Tibial artery (tissue), 4 donors: ENCODE results near the gene ANKMY2.
"Not testable (repeated sequence)": the region's sequence is repeated elsewhere in the genome, so short reads cannot be mapped to it uniquely, and the experiment has no call there.

Experiments
- DNase-seq, 2 donors: peaks; one replicate each; pipeline ENCODE4 v3.0.0-alpha.2; 2019
- H3K27ac ChIP-seq, 2 donors: fragments of 200-600 bp; sonication (generic) in 1 of 2; 1 replicate in 1 of 2; 2 replicates in 1 of 2; pipeline ENCODE4 v1.5.1; 2018 to 2019; ENCODE audit warnings: mild to moderate bottlenecking in 1 of 2
- H3K27me3 ChIP-seq, 2 donors: fragments of 200-600 bp; sonication (generic) in 1 of 2; one replicate each; pipeline versions ENCODE4 v1.5.1 to v1.6.0; 2016 to 2019
- H3K36me3 ChIP-seq, 3 donors: fragments of 200-600 bp; sonication (generic) in 2 of 3; one replicate each; pipeline ENCODE4 v1.5.1; 2016 to 2019; ENCODE audit warnings: mild to moderate bottlenecking in 2 of 3
- H3K4me1 ChIP-seq, 4 donors: fragments of 200-600 bp; sonication (generic) in 2 of 4; 1 replicate in 3 of 4; 2 replicates in 1 of 4; pipeline ENCODE4 v1.5.1; 2016 to 2019
- H3K4me3 ChIP-seq, 2 donors: fragments of 200-600 bp; sonication (generic) in 1 of 2; 1 replicate in 1 of 2; 2 replicates in 1 of 2; pipeline ENCODE4 v1.5.1; 2018 to 2019; ENCODE audit warnings: mild to moderate bottlenecking in 2 of 2
- H3K9me3 ChIP-seq, 3 donors: fragments of 200-600 bp; sonication (generic) in 1 of 3; one replicate each; pipeline ENCODE4 v1.5.1; 2016 to 2019
- CTCF ChIP-seq, 2 experiments: fragments of 200-600 bp in 1 of 2; fragments of 450-650 bp in 1 of 2; IDR thresholded peaks; one replicate each; pipeline ENCODE4 v1.5.1; 2017 to 2019; ENCODE audit warnings: antibody characterized with exemption in 2 of 2, mild to moderate bottlenecking in 1 of 2, moderate library complexity in 1 of 2
- intact Hi-C: fragments of 100-400 bp; cut with DNase I; formaldehyde crosslinking; loops from one replicate; pipeline ENCODE4 v1.15.0; 2023; ENCODE audit warnings: low total_unique reads

Gene ANKMY2

GRCh38 chr7:16603633-16604032 is 41.9 kb downstream of the ANKMY2 start:
- Histone ChIP-seq H3K27ac (no peak overlapping the region), H3K4me1 (no peaks in the 10 kb centered on the region), H3K9me3 (no peaks in the 10 kb centered on the region), H3K4me3 (no peak overlapping the region), H3K27me3 (no peaks in the 10 kb centered on the region), H3K36me3 (peaks cover 86 to 93% (median 89%) of the 10 kb centered on the region in 3 donors)
- no peak for TF ChIP-seq CTCF (IDR thresholded peaks at IDR 0.05)
- intact Hi-C loops, result no loop called here
- DNase-seq, result no peak

- H3K36me3 ChIP-seq, result peaks cover 56 to 67% (median 65%) of the 10 kb centered on the region in 3 donors
- no peaks in the 10 kb centered on the region for H3K4me1 ChIP-seq
- no peaks in the 10 kb centered on the region for H3K9me3 ChIP-seq
- no peak overlapping the region for H3K27ac ChIP-seq
- no peak overlapping the region for H3K4me3 ChIP-seq
- TF ChIP-seq CTCF (IDR thresholded peaks at IDR 0.05), result no peak
- DNase-seq, result no peak
- H3K27me3 ChIP-seq, result no peaks in the 10 kb centered on the region
- intact Hi-C loops, result no loop called here
Observed at GRCh38 chr7:16599860-16600259, 45.7 kb downstream of the ANKMY2 start.

GRCh38 chr7:16598015-16598414 is 47.5 kb downstream of the ANKMY2 start:
- no peak for TF ChIP-seq CTCF (IDR thresholded peaks at IDR 0.05)
- Histone ChIP-seq H3K4me1 (no peaks in the 10 kb centered on the region), H3K36me3 (peaks cover 42 to 49% (median 47%) of the 10 kb centered on the region in 3 donors), H3K4me3 (no peak overlapping the region), H3K27me3 (no peaks in the 10 kb centered on the region), H3K9me3 (no peaks in the 10 kb centered on the region), H3K27ac (no peak overlapping the region)
- DNase-seq, result no peak
- intact Hi-C loops, result no loop called here

DNA sequence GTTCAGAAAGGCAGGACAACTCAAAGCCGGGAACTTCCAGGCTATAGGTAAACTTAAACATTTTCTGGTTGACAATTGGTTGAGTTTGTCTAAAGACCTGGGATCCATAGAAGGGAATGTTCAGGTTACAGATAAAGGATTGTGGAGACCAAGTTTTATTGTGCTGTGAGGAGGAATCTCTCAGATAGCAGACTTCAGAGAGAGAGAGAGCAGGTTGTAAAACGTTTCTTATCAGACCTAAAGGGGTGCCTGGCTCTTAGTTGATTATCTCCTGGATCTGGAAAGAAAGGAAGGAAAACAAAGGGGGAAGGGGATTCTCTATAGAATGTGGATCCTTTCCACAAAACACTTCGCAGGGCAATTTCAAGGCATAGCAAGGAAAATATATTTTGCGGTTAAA is 50.0 kb downstream of the ANKMY2 start:
- H3K4me3 ChIP-seq, H3K27me3 ChIP-seq, H3K27ac ChIP-seq, DNase-seq, intact Hi-C loops, H3K4me1 ChIP-seq, H3K9me3 ChIP-seq: not testable (repeated sequence)
- H3K36me3 ChIP-seq, result peaks cover 18 to 24% (median 23%) of the 10 kb centered on the region in 3 donors

GRCh38 chr7:16594676-16595075 is 50.9 kb downstream of the ANKMY2 start:
- H3K9me3 ChIP-seq, result no peaks in the 10 kb centered on the region
- no peaks in the 10 kb centered on the region for H3K27me3 ChIP-seq
- no peak for DNase-seq
- peaks cover 10 to 15% (median 14%) of the 10 kb centered on the region in 3 donors for H3K36me3 ChIP-seq
- no peak overlapping the region for H3K4me3 ChIP-seq
- no peaks in the 10 kb centered on the region for H3K4me1 ChIP-seq
- TF ChIP-seq CTCF (IDR thresholded peaks at IDR 0.05), result no peak
- intact Hi-C loops, result no loop called here
- H3K27ac ChIP-seq, result no peak overlapping the region

DNA sequence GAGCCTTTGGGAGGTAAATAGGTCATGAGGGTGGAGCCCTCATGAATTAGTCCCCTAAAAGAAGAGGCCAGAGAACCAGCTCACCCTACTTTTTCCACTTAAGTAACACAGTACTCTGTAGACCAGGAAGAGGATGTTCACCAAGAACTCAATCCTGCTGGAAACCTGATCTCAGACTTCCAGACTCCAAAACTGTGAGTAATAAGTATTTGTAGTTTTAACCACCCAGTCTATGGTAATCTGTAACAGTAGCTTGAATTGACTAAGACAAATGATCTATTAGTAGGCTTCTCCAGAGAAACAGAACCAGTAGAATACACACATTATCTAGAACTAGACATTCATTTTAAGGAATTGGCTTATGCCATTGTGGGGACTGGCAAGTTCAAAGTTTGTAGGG is 51.5 kb downstream of the ANKMY2 start:
- Histone ChIP-seq H3K27me3 (no peaks in the 10 kb centered on the region), H3K4me1 (no peaks in the 10 kb centered on the region), H3K4me3 (no peak overlapping the region), H3K36me3 (peaks cover 4 to 10% (median 8%) of the 10 kb centered on the region in 3 donors), H3K9me3 (no peaks in the 10 kb centered on the region), H3K27ac (no peak overlapping the region)
- no peak for DNase-seq
- no peak for TF ChIP-seq CTCF (IDR thresholded peaks at IDR 0.05)
- intact Hi-C loops, result no loop called here
